Neuronal stem cell (in vitro differentiated cells): ENCODE data around the gene ATP5F1D.

ENCODE experiments used
- DNase-seq: peaks from one replicate; pipeline ENCODE4 v3.0.0-alpha.2; 2013; ENCODE audit warnings: low spot score
- H2AFZ ChIP-seq: one replicate; pipeline ENCODE4 v1.6.1; 2013; ENCODE audit warnings: mild to moderate bottlenecking, low read length, inconsistent platforms
- H2AK5ac ChIP-seq: 2 replicates; pipeline ENCODE4 v1.6.1; 2013; ENCODE audit warnings: low read depth, mild to moderate bottlenecking, inconsistent platforms, low read length, moderate library complexity, mixed read lengths
- H2BK120ac ChIP-seq: 2 replicates; pipeline ENCODE4 v1.6.1; 2013; ENCODE audit warnings: low read depth, mild to moderate bottlenecking, inconsistent platforms, low read length, moderate library complexity, mixed read lengths
- H2BK12ac ChIP-seq: one replicate; pipeline ENCODE4 v1.6.1; 2013; ENCODE audit warnings: low read length, inconsistent platforms
- H2BK15ac ChIP-seq: 2 replicates; pipeline ENCODE4 v1.6.1; 2013; ENCODE audit warnings: mild to moderate bottlenecking, low read length, inconsistent platforms, mixed read lengths
- H2BK5ac ChIP-seq: one replicate; pipeline ENCODE4 v1.6.1; 2013; ENCODE audit warnings: inconsistent platforms, mild to moderate bottlenecking, low read length, moderate library complexity
- H3K14ac ChIP-seq: one replicate; pipeline ENCODE4 v1.6.1; 2013; ENCODE audit warnings: low read length, inconsistent platforms
- H3K18ac ChIP-seq: 2 replicates; pipeline ENCODE4 v1.6.1; 2013; ENCODE audit warnings: low read length, inconsistent platforms
- H3K23ac ChIP-seq: 2 replicates; pipeline ENCODE4 v1.6.1; 2013; ENCODE audit warnings: low read depth, mild to moderate bottlenecking, mixed read lengths, low read length, inconsistent platforms; ENCODE audit not compliant: poor library complexity
- H3K27ac ChIP-seq: replicated peaks from 3 replicates; pipeline ENCODE4 v1.5.1; 2013; ENCODE audit warnings: low read length, inconsistent platforms
- H3K27me3 ChIP-seq, 3 experiments: 2 replicates each; pipeline ENCODE4 v1.6.1; 2013; ENCODE audit warnings: low read length in 3 of 3, mild to moderate bottlenecking in 2 of 3, inconsistent platforms in 1 of 3, low read depth in 1 of 3, mixed read lengths in 1 of 3, moderate library complexity in 1 of 3; ENCODE audit not compliant: control insufficient read depth in 3 of 3, insufficient read depth in 3 of 3
- H3K36me3 ChIP-seq, 2 donors: replicated peaks in 1 of 2; 2 replicates each; pipeline ENCODE4 v1.6.1; 2013; ENCODE audit warnings: low read length in 2 of 2; ENCODE audit not compliant: control insufficient read depth in 2 of 2, insufficient read depth in 2 of 2
- H3K4ac ChIP-seq: 2 replicates; pipeline ENCODE4 v1.6.1; 2013; ENCODE audit warnings: inconsistent platforms, mild to moderate bottlenecking, low read length, moderate library complexity
- H3K4me1 ChIP-seq, 2 donors: 1 replicate in 1 of 2; 2 replicates in 1 of 2; pipeline ENCODE4 v1.6.1; 2013; ENCODE audit warnings: low read length in 2 of 2, low read depth in 1 of 2; ENCODE audit not compliant: control insufficient read depth in 2 of 2, insufficient read depth in 1 of 2
- H3K4me2 ChIP-seq: one replicate; pipeline ENCODE4 v1.6.1; 2013; ENCODE audit warnings: mild to moderate bottlenecking, low read length, inconsistent platforms; ENCODE audit not compliant: insufficient read depth, poor library complexity, severe bottlenecking
- H3K4me3 ChIP-seq, 2 donors: 2 replicates each; pipeline ENCODE4 v1.5.1; 2013; ENCODE audit warnings: low read length in 2 of 2, mild to moderate bottlenecking in 2 of 2, inconsistent platforms in 1 of 2, moderate library complexity in 1 of 2
- H3K79me1 ChIP-seq: one replicate; pipeline ENCODE4 v1.6.1; 2013; ENCODE audit warnings: low read depth, mild to moderate bottlenecking, inconsistent platforms, low read length, moderate library complexity
- H3K9ac ChIP-seq: one replicate; pipeline ENCODE4 v1.6.1; 2013; ENCODE audit warnings: mild to moderate bottlenecking, low read depth, low read length, inconsistent platforms; ENCODE audit not compliant: poor library complexity
- H3K9me3 ChIP-seq, 2 donors: replicated peaks in 1 of 2; 2 replicates each; pipeline versions ENCODE3 to v1.6.1; 2013; ENCODE audit warnings: low read length in 2 of 2, mild to moderate bottlenecking in 2 of 2, inconsistent platforms in 1 of 2, low read depth in 1 of 2, mixed read lengths in 1 of 2, moderate library complexity in 1 of 2; ENCODE audit not compliant: control insufficient read depth in 2 of 2, insufficient read depth in 1 of 2
- H4K8ac ChIP-seq: one replicate; pipeline ENCODE4 v1.6.1; 2013; ENCODE audit warnings: low read depth, mild to moderate bottlenecking, inconsistent platforms, low read length, moderate library complexity
- H4K91ac ChIP-seq: one replicate; pipeline ENCODE4 v1.6.1; 2013; ENCODE audit warnings: low read length, low read depth, mild to moderate bottlenecking, inconsistent platforms; ENCODE audit not compliant: poor library complexity
- WGBS, 2 donors: extraction: QIAGEN DNeasy Blood & Tissue Kit; methylation state at CpG; one replicate each; pipeline ENCODE4 v1.1.7; 2013; ENCODE audit warnings: missing lambda C conversion rate in 2 of 2, mixed read lengths in 1 of 2; ENCODE audit not compliant: insufficient read length in 2 of 2, insufficient replicate concordance in 1 of 2; ENCODE audit errors: extremely low coverage in 2 of 2; 5-methylcytosine and 5-hydroxymethylcytosine counted together

The ATP5F1D gene

GRCh38 chr19:1273263-1274041 is 31.9 kb downstream of the ATP5F1D start:
- H2BK120ac ChIP-seq, result no peak overlapping the region
- H3K27ac ChIP-seq, result peak overlapping the region; percentile 100
- no peaks in the 10 kb centered on the region for H3K9me3 ChIP-seq
- no peak overlapping the region for H4K91ac ChIP-seq
- no peak overlapping the region for H2AK5ac ChIP-seq
- no peak overlapping the region for H3K4ac ChIP-seq
- H2BK5ac ChIP-seq, result no peak overlapping the region
- H3K4me2 ChIP-seq, result no peak overlapping the region
- H3K9ac ChIP-seq, result no peak overlapping the region
- WGBS, 2 donors, result no CpG with 5 or more reads among the region's 25 CpGs
- peaks cover 43 to 69% of the 10 kb centered on the region in 2 donors for H3K36me3 ChIP-seq
- peak overlapping the region; percentile 99 for H3K23ac ChIP-seq
- no peak overlapping the region for H3K18ac ChIP-seq
- H3K27me3 ChIP-seq, result no peaks in the 10 kb centered on the region
- no peak overlapping the region for H2BK15ac ChIP-seq
- no peak overlapping the region for H3K4me3 ChIP-seq
- H3K4me1 ChIP-seq, result peaks cover 26 to 32% of the 10 kb centered on the region in 2 donors
- H2BK12ac ChIP-seq, result no peak overlapping the region
- peaks cover 18% of the 10 kb centered on the region for H3K79me1 ChIP-seq
- H3K14ac ChIP-seq, result no peak overlapping the region
- no peak for DNase-seq
- H4K8ac ChIP-seq, result no peak overlapping the region
- H2AFZ ChIP-seq, result no peak overlapping the region

GRCh38 chr19:1274081-1274851 is 32.7 kb downstream of the ATP5F1D start:
- H2BK15ac ChIP-seq, result no peak overlapping the region
- peak overlapping the region; percentile 99 for H3K23ac ChIP-seq
- H3K4ac ChIP-seq, result no peak overlapping the region
- no peak overlapping the region for H3K14ac ChIP-seq
- peak overlapping the region; percentile 99 for H2BK5ac ChIP-seq
- H2AFZ ChIP-seq, result no peak overlapping the region
- peaks cover 48 to 77% of the 10 kb centered on the region in 2 donors for H3K36me3 ChIP-seq
- H3K4me3 ChIP-seq, result peak overlapping the region in 1 of 2 donors; percentile 77
- H2AK5ac ChIP-seq, result peak overlapping the region; percentile 82
- no peak overlapping the region for H2BK12ac ChIP-seq
- H4K8ac ChIP-seq, result no peak overlapping the region
- DNase-seq, result no peak
- peak overlapping the region; percentile 60 for H3K4me2 ChIP-seq
- H3K79me1 ChIP-seq, result peaks cover 18% of the 10 kb centered on the region
- peak overlapping the region; percentile 100 for H3K27ac ChIP-seq
- peak overlapping the region; percentile 54 for H4K91ac ChIP-seq
- WGBS, 2 donors, result no CpG with 5 or more reads among the region's 46 CpGs
- peak overlapping the region; percentile 83 for H3K18ac ChIP-seq
- no peaks in the 10 kb centered on the region for H3K9me3 ChIP-seq
- H3K9ac ChIP-seq, result peak overlapping the region; percentile 51
- peaks cover 22 to 28% of the 10 kb centered on the region in 2 donors for H3K4me1 ChIP-seq
- H3K27me3 ChIP-seq, result no peaks in the 10 kb centered on the region
- no peak overlapping the region for H2BK120ac ChIP-seq

GRCh38 chr19:1274852-1275259 is 33.3 kb downstream of the ATP5F1D start:
- H3K4me1 ChIP-seq, result peaks cover 22 to 27% of the 10 kb centered on the region in 2 donors

More at GRCh38 chr19:1274852-1275259, 33.3 kb downstream of the ATP5F1D start:
- Histone ChIP-seq H2AK5ac (peak overlapping the region; percentile 82), H3K36me3 (peaks cover 51 to 77% of the 10 kb centered on the region in 2 donors), H2BK12ac (no peak overlapping the region), H3K14ac (no peak overlapping the region), H2BK5ac (peak overlapping the region; percentile 99), H2BK120ac (no peak overlapping the region), H3K18ac (peak overlapping the region; percentile 83), H3K4me3 (peak overlapping the region; percentile 71 to 77), H3K23ac (peak overlapping the region; percentile 99), H2AFZ (no peak overlapping the region), H4K91ac (peak overlapping the region; percentile 54), H3K79me1 (peaks cover 18% of the 10 kb centered on the region), H3K4me2 (peak overlapping the region; percentile 60), H3K27ac (peak overlapping the region; percentile 100), H3K9ac (peak overlapping the region; percentile 82), H3K4ac (no peak overlapping the region), H3K27me3 (no peaks in the 10 kb centered on the region), H2BK15ac (peak overlapping the region; percentile 51), H4K8ac (no peak overlapping the region), H3K9me3 (no peaks in the 10 kb centered on the region)
- WGBS, 2 donors, result no CpG with 5 or more reads among the region's 44 CpGs
- DNase-seq, result no peak
